Measurements from ENCODE around the gene GATAD1. TPM values are rescaled to one million over a fixed set of nuclear protein-coding genes. Genes with fewer than 3 reads are reported as not detected.

GATAD1 gene
- total and polyA plus RNA-seq, 2 of the 8 experiments (the other 6 are each of a cell fraction or from before 2014, with no cell fraction given): 17.1 to 34.7 TPM

GRCh38 chr7:92461027-92462003, 14.0 kb downstream of the GATAD1 start:
- H3K4me2 ChIP-seq (ENCODE audit: insufficient read depth in 1 of 2, low read depth in 2 of 2, low read length in 2 of 2): no peak overlapping the region
- peaks cover under 1 to 17% (median 9%) of the 10 kb centered on the region in 4 experiments; a peak in 6 of 8 replicates for H3K36me3 ChIP-seq (ENCODE audit: control insufficient read depth in 2 of 4, insufficient read depth in 4 of 4, low read length in 3 of 4)
- 76% methylated on average over 8 of the region's 8 CpGs; no CpG with 5 or more reads in 1 of the 2 experiments for WGBS, 2 experiments (ENCODE audit: extremely low coverage in 1 of 2, insufficient coverage in 1 of 2, insufficient read length in 1 of 2, insufficient replicate concordance in 2 of 2, low coverage in 1 of 2, low lambda C conversion rate in 2 of 2, missing lambda C conversion rate in 1 of 2)
- H2BK15ac ChIP-seq (ENCODE audit: low read length): no peak overlapping the region
- H3K27ac ChIP-seq (ENCODE audit: low read depth, low read length): no peak overlapping the region
- H3K79me2 ChIP-seq (ENCODE audit: control insufficient read depth in 1 of 2, insufficient read depth in 2 of 2, low read length in 2 of 2): no peaks in the 10 kb centered on the region
- peaks cover 0 to 2% of the 10 kb centered on the region in 2 experiments for H4K20me1 ChIP-seq (replicated peaks in 1 of 2; ENCODE audit: control insufficient read depth in 1 of 2, insufficient read depth in 2 of 2, low read length in 2 of 2)
- H3K4me3 ChIP-seq (ENCODE audit: extremely low read depth in 1 of 4, insufficient read depth in 2 of 4, low read depth in 3 of 4, low read length in 4 of 4): no peak overlapping the region
- no peak overlapping the region for H4K91ac ChIP-seq (replicated peaks; ENCODE audit: insufficient read length, low read length)
- H3K79me1 ChIP-seq (ENCODE audit: low read depth, low read length): no peaks in the 10 kb centered on the region
- H2BK120ac ChIP-seq (replicated peaks; ENCODE audit: low read depth, low read length): no peak overlapping the region
- no peak overlapping the region for H2BK20ac ChIP-seq (ENCODE audit: low read length)
- no peak overlapping the region for H4K5ac ChIP-seq (ENCODE audit: insufficient read length, low read depth, low read length)
- no peak overlapping the region for H2BK12ac ChIP-seq (ENCODE audit: low read depth, low read length)
- POLR2A ChIA-PET (ENCODE audit: partially characterized antibody): interaction anchor here (0.6 to 2.3 kb wide), 8 partner anchors 9 to 1277 kb away, joined by 3 to 17 read pairs (median 4); partner anchors contain the start of gene GATAD1
- no peak overlapping the region for H2BK5ac ChIP-seq (ENCODE audit: low read depth, low read length)
- no peaks in the 10 kb centered on the region for H3K27me3 ChIP-seq (replicated peaks in 1 of 4; ENCODE audit: control insufficient read depth in 3 of 4, extremely low read depth in 1 of 4, insufficient read depth in 3 of 4, low read length in 3 of 4)
- no peak overlapping the region for H3K56ac ChIP-seq (replicated peaks; ENCODE audit: insufficient read length, low read depth, low read length)
- H2AFZ ChIP-seq (ENCODE audit: low read length): peak overlapping the region; percentile 95
- no peak overlapping the region for H3K14ac ChIP-seq (ENCODE audit: insufficient read length)
- H3K23ac ChIP-seq (ENCODE audit: insufficient read length): no peak overlapping the region
- H3K4ac ChIP-seq (replicated peaks; ENCODE audit: insufficient read length, low read depth, low read length): no peak overlapping the region
- H3K9ac ChIP-seq (replicated peaks in 1 of 4; ENCODE audit: extremely low read depth in 1 of 4, low read depth in 3 of 4, low read length in 3 of 4): no peak overlapping the region
- no peaks in the 10 kb centered on the region for H3K23me2 ChIP-seq (ENCODE audit: low read depth, low read length)
- DNase-seq (ENCODE audit: low read depth in 1 of 2, low spot score in 2 of 2) (no peak), FAIRE-seq (peak; percentile 13)
- no peaks in the 10 kb centered on the region for H3K9me3 ChIP-seq (ENCODE audit: insufficient read depth in 2 of 2, low read depth in 1 of 2, low read length in 1 of 2)
- no peaks in the 10 kb centered on the region for H3K4me1 ChIP-seq (replicated peaks in 1 of 4; ENCODE audit: control insufficient read depth in 3 of 4, insufficient read depth in 4 of 4, low read length in 3 of 4)
- CTCF ChIA-PET (ENCODE audit: partially characterized antibody): interaction anchor here (0.5 to 3.2 kb wide), 41 partner anchors 9 to 646 kb away, joined by 3 to 31 read pairs (median 4); partner anchors contain the start of genes ANKIB1, ERVW-1, FAM133B and GATAD1
- H2AK5ac ChIP-seq (ENCODE audit: low read depth, low read length): no peak overlapping the region
- no peak overlapping the region for H3K18ac ChIP-seq (ENCODE audit: extremely low read depth, low read length)
- H4K8ac ChIP-seq (ENCODE audit: extremely low read depth, insufficient read depth, low read length): no peak overlapping the region; the same call in 1 of the 2 replicates
- TF ChIP-seq HDAC2 (IDR thresholded peaks at IDR 0.05; ENCODE audit: borderline replicate concordance in 1 of 2, low read depth in 2 of 2, low read length in 2 of 2) (no peak), EGR1 (IDR thresholded peaks at IDR 0.05; ENCODE audit: borderline replicate concordance, low read depth, low read length) (0 out of 2 replicates have a peak, but pooled peaks have one; percentile 21), SP4 (IDR thresholded peaks at IDR 0.05; ENCODE audit: low read length) (no peak), RAD21 (IDR thresholded peaks at IDR 0.05 in 1 of 2, conservative IDR thresholded peaks at IDR 0.05 in 1 of 2; ENCODE audit: low read depth in 2 of 2, low read length in 2 of 2) (peak; percentile 68 to 70), SIN3A (conservative IDR thresholded peaks at IDR 0.05 in 1 of 2, IDR thresholded peaks at IDR 0.05 in 1 of 2; ENCODE audit: low read depth in 1 of 2, low read length in 2 of 2) (no peak), YY1 (IDR thresholded peaks at IDR 0.05; ENCODE audit: low read depth, low read length) (peak; percentile 87), TBP (IDR thresholded peaks at IDR 0.05; ENCODE audit: low read depth, low read length) (no peak), ZNF274 (IDR thresholded peaks at IDR 0.05; ENCODE audit: borderline replicate concordance, extremely low read depth, low read length) (no peak), RXRA (IDR thresholded peaks at IDR 0.05; ENCODE audit: insufficient read depth, low read depth, low read length) (0 out of 2 replicates have a peak, but pooled peaks have one; percentile 14)
